GM23248 (cell line): ENCODE measurements around the gene CACNG4. TPM values are rescaled to one million over a fixed set of nuclear protein-coding genes. Genes with fewer than 3 reads are reported as not detected.

ENCODE experiments used
- DNase-seq: peaks from one replicate; pipeline ENCODE4 v3.0.0-alpha.2; 2015
- H2AFZ ChIP-seq: fragments of 200-600 bp; sonication (generic); 2 replicates; pipeline ENCODE4 v1.6.1; 2016; ENCODE audit warnings: antibody characterized with exemption
- H3F3A ChIP-seq: fragments of 200-600 bp; sonication (generic); 2 replicates; pipeline ENCODE4 v1.6.1; 2016; ENCODE audit warnings: mild to moderate bottlenecking, antibody characterized with exemption, mixed run types; ENCODE audit not compliant: insufficient read depth
- H3K27ac ChIP-seq: fragments of 200-600 bp; sonication (generic); 2 replicates; pipeline ENCODE4 v1.5.1; 2016; ENCODE audit warnings: mild to moderate bottlenecking
- H3K27me3 ChIP-seq: fragments of 200-600 bp; sonication (generic); replicated peaks from 2 replicates; pipeline ENCODE4 v1.6.1; 2016; ENCODE audit warnings: mild to moderate bottlenecking; ENCODE audit not compliant: insufficient read depth
- H3K36me3 ChIP-seq: fragments of 200-600 bp; sonication (generic); 2 replicates; pipeline ENCODE4 v1.6.1; 2016; ENCODE audit warnings: low read depth, mild to moderate bottlenecking
- H3K4me1 ChIP-seq: fragments of 200-600 bp; sonication (generic); 2 replicates; pipeline ENCODE4 v1.6.1; 2016; ENCODE audit warnings: mild to moderate bottlenecking; ENCODE audit not compliant: insufficient read depth
- H3K4me2 ChIP-seq: fragments of 200-600 bp; sonication (generic); one replicate; pipeline ENCODE4 v1.6.1; 2016; ENCODE audit warnings: mild to moderate bottlenecking; ENCODE audit not compliant: unreplicated experiment
- H3K4me3 ChIP-seq: fragments of 200-600 bp; sonication (generic); 2 replicates; pipeline ENCODE4 v1.5.1; 2016; ENCODE audit warnings: mild to moderate bottlenecking
- H3K79me2 ChIP-seq: fragments of 200-600 bp; sonication (generic); 2 replicates; pipeline ENCODE4 v1.6.1; 2016; ENCODE audit warnings: mild to moderate bottlenecking; ENCODE audit not compliant: insufficient read depth
- H3K9ac ChIP-seq: fragments of 200-600 bp; sonication (generic); 2 replicates; pipeline ENCODE4 v1.6.1; 2016; ENCODE audit warnings: mild to moderate bottlenecking
- H3K9me2 ChIP-seq: fragments of 200-600 bp; sonication (generic); 2 replicates; pipeline ENCODE4 v1.6.1; 2016; ENCODE audit warnings: mixed run types, mild to moderate bottlenecking, moderate library complexity; ENCODE audit not compliant: insufficient read depth
- H3K9me3 ChIP-seq: fragments of 200-600 bp; sonication (generic); one replicate; pipeline ENCODE4 v1.6.1; 2017; ENCODE audit warnings: low read depth
- H4K20me1 ChIP-seq: fragments of 200-600 bp; sonication (generic); 2 replicates; pipeline ENCODE4 v1.6.0; 2016; ENCODE audit not compliant: insufficient read depth
- EZH2 ChIP-seq: fragments of 200-600 bp; sonication (generic); IDR thresholded peaks from 2 replicates; pipeline ENCODE4 v1.6.1; 2018; ENCODE audit warnings: antibody characterized with exemption, mild to moderate bottlenecking; ENCODE audit not compliant: insufficient read depth, poor library complexity, severe bottlenecking
- EZH2phosphoT487 ChIP-seq: fragments of 200-600 bp; sonication (generic); IDR thresholded peaks from 2 replicates; pipeline ENCODE4 v1.6.1; 2018; ENCODE audit warnings: antibody characterized with exemption, moderate library complexity, mild to moderate bottlenecking, low read depth; ENCODE audit not compliant: insufficient read depth
- WGBS, 2 experiments: methylation state at CpG; one replicate each; pipeline ENCODE4 v1.1.6; 2015 to 2017; ENCODE audit warnings: low lambda C conversion rate in 2 of 2, low coverage in 1 of 2; ENCODE audit errors: missing lambda C conversion rate in 2 of 2; 5-methylcytosine and 5-hydroxymethylcytosine counted together
- in situ Hi-C: fragments of 300-500 bp; cut with MboI; formaldehyde crosslinking; loops from 2 replicates; pipeline ENCODE4 v1.15.0; 2020
- polyA plus RNA-seq: library from polyadenylated mRNA; unstranded; fragments of >200 nt; fragmentation: Nextera tagmentation; extraction: Ambion mirVana; gene quantifications from 2 replicates; pipeline ENCODE4 v1.2.1, GENCODE V29; 2016
- total RNA-seq: library from RNA; depleted of rRNA; stranded (reverse); fragments of >200 nt; shearing (Covaris generic); gene quantifications from 2 replicates; pipeline ENCODE4 v1.2.3, GENCODE V29; 2014

The CACNG4 gene
- total and polyA plus RNA-seq, 2 experiments from 2014 or later, result not detected

GRCh38 chr17:66951605-66951953 lies 12.9 kb upstream of the CACNG4 start:
- Histone ChIP-seq H3K36me3 (no peaks in the 10 kb centered on the region), H3K4me3 (no peak overlapping the region), H4K20me1 (no peaks in the 10 kb centered on the region), H3K4me2 (peak overlapping the region; percentile 59), H3K9me2 (no peaks in the 10 kb centered on the region), H3K79me2 (no peaks in the 10 kb centered on the region), H3F3A (peaks cover 10% of the 10 kb centered on the region), H2AFZ (no peak overlapping the region), H3K9me3 (no peaks in the 10 kb centered on the region), H3K4me1 (peaks cover 26% of the 10 kb centered on the region), H3K9ac (no peak overlapping the region), H3K27me3 (peaks cover 6% of the 10 kb centered on the region), H3K27ac (peak overlapping the region; percentile 34; the same call in 1 of the 2 replicates)
- in situ Hi-C loops, result no loop called here
- WGBS, 2 experiments, result 85 to 91% methylated on average over 4 of the region's 4 CpGs
- TF ChIP-seq EZH2phosphoT487, result no peak
- no peak for TF ChIP-seq EZH2
- DNase-seq, result no peak

- no peaks in the 10 kb centered on the region for H3K9me2 ChIP-seq
- TF ChIP-seq EZH2phosphoT487 (no peak), EZH2 (no peak)
- peak overlapping the region; percentile 35 for H3K27ac ChIP-seq
- no peaks in the 10 kb centered on the region for H3K36me3 ChIP-seq
- no peaks in the 10 kb centered on the region for H4K20me1 ChIP-seq
- WGBS, 2 experiments, result 3% methylated on average over 10 of the region's 10 CpGs
- no peaks in the 10 kb centered on the region for H3K9me3 ChIP-seq
- H3K9ac ChIP-seq, result no peak overlapping the region
- peaks cover 10% of the 10 kb centered on the region for H3F3A ChIP-seq
- peak; percentile 98 for DNase-seq
- peaks cover 26% of the 10 kb centered on the region for H3K4me1 ChIP-seq
- in situ Hi-C loops, result no loop called here
- no peaks in the 10 kb centered on the region for H3K79me2 ChIP-seq
- peak overlapping the region; percentile 59 for H3K4me2 ChIP-seq
- H3K4me3 ChIP-seq, result no peak overlapping the region
- H3K27me3 ChIP-seq, result peaks cover under 1% of the 10 kb centered on the region; the same call in 1 of the 2 replicates
- H2AFZ ChIP-seq, result no peak overlapping the region
These were observed 12.4 kb upstream of the CACNG4 start for GRCh38 chr17:66952031-66952524.

GRCh38 chr17:66952681-66953629 lies 11.6 kb upstream of the CACNG4 start:
- H3K4me2 ChIP-seq, result peak overlapping the region; percentile 46
- no peaks in the 10 kb centered on the region for H3K9me2 ChIP-seq
- TF ChIP-seq EZH2phosphoT487, result no peak
- no peak for TF ChIP-seq EZH2
- no peaks in the 10 kb centered on the region for H3K36me3 ChIP-seq
- no peak overlapping the region for H3K4me3 ChIP-seq
- peaks cover 10% of the 10 kb centered on the region for H3F3A ChIP-seq
- WGBS, 2 experiments, result 90 to 91% methylated on average over 14 of the region's 14 CpGs
- H3K9me3 ChIP-seq, result no peaks in the 10 kb centered on the region
- no peaks in the 10 kb centered on the region for H3K79me2 ChIP-seq
- H3K9ac ChIP-seq, result no peak overlapping the region
- no peaks in the 10 kb centered on the region for H4K20me1 ChIP-seq
- in situ Hi-C loops, result no loop called here
- H3K27me3 ChIP-seq, result peaks cover under 1% of the 10 kb centered on the region; the same call in 1 of the 2 replicates
- peak overlapping the region; percentile 35; the same call in 1 of the 2 replicates for H3K27ac ChIP-seq
- peaks cover 26% of the 10 kb centered on the region for H3K4me1 ChIP-seq
- no peak for DNase-seq
- H2AFZ ChIP-seq, result no peak overlapping the region

- no peak for TF ChIP-seq EZH2phosphoT487
- no peak for TF ChIP-seq EZH2
- Histone ChIP-seq H3K4me1 (peaks cover 26% of the 10 kb centered on the region), H3K4me3 (no peak overlapping the region), H3F3A (peaks cover 10% of the 10 kb centered on the region), H4K20me1 (no peaks in the 10 kb centered on the region), H3K27me3 (peaks cover 7% of the 10 kb centered on the region), H3K9me2 (no peaks in the 10 kb centered on the region), H3K9me3 (no peaks in the 10 kb centered on the region), H2AFZ (no peak overlapping the region), H3K79me2 (no peaks in the 10 kb centered on the region), H3K4me2 (no peak overlapping the region), H3K27ac (no peak overlapping the region), H3K9ac (no peak overlapping the region), H3K36me3 (no peaks in the 10 kb centered on the region)
- in situ Hi-C loops, result no loop called here
- whole genome bisulfite sequencing, 2 experiments, result 26 to 31% methylated on average over 7 of the region's 7 CpGs
- no peak for DNase-seq
These were observed 10.9 kb upstream of the CACNG4 start for GRCh38 chr17:66953630-66954020.
